IPS DF 19.7 (cell line): Measurements from ENCODE around the gene ZNF557.

Experiments
- DNase-seq: peaks from one replicate; pipeline ENCODE4 v3.0.0-alpha.2; 2013; ENCODE audit warnings: low read depth, low spot score

The ZNF557 gene

GRCh38 chr19:7124782-7125181 lies 55.3 kb downstream of the ZNF557 start:
- no peak for DNase-seq

- DNase-seq = no peak
These were observed 55.7 kb downstream of the ZNF557 start for GRCh38 chr19:7125221-7125620.

GRCh38 chr19:7126132-7126531 lies 56.6 kb downstream of the ZNF557 start:
- no peak for DNase-seq

- DNase-seq = no peak
These were observed 60.5 kb downstream of the ZNF557 start for GRCh38 chr19:7130043-7130442.

- no peak for DNase-seq
These were observed 62.6 kb downstream of the ZNF557 start for GRCh38 chr19:7132054-7132453.

- DNase-seq = no peak
These were observed 67.6 kb downstream of the ZNF557 start for GRCh38 chr19:7137120-7137519.
